Measurements from ENCODE around the gene CROCC2.

Gene CROCC2

GRCh38 chr2:240933966-240934700 is 28.0 kb downstream of the CROCC2 start:
- DNase-seq (ENCODE audit: low spot score) = no peak

GRCh38 chr2:240934701-240935102 is 28.6 kb downstream of the CROCC2 start:
- DNase-seq (ENCODE audit: low spot score) = no peak

DNA sequence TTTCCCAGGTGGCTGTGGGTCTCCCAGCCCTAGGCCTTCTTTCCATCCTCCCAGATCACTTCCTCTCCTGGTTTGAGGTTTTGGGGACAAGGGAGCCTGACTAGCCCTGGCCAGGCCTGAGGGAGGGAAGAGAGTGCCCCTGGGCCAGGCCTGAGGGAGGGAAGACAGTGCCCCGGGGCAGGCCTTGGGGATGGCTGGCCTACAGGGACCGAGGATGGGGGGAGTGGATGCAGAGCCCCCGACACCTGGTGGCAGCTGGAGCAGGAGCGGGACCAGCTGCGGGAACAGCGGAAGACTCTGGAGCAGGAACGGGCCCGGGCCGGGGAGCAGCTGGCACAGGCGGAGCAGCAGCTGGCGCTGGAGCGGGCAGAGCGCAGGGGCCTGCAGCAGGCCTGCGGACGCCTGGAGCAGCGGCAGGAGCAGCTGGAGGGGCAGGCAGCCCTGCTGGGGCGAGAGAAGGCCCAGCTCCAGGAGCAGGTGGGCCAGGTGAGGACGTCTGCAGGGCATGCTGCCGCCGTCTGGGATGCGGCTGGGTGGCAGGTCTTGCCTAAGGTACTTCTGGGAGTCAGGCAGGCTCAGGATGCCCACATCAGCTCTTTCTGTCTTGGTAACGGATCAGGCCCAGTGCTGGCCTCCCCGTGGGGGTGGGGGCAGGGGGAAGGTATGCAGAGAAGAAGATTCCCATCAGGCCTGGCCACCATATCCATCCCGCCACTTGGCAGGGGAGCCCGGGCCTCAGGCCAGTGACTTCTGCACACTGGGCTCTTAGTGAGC is 29.2 kb downstream of the CROCC2 start:
- no peak for DNase-seq (ENCODE audit: low spot score)

DNA sequence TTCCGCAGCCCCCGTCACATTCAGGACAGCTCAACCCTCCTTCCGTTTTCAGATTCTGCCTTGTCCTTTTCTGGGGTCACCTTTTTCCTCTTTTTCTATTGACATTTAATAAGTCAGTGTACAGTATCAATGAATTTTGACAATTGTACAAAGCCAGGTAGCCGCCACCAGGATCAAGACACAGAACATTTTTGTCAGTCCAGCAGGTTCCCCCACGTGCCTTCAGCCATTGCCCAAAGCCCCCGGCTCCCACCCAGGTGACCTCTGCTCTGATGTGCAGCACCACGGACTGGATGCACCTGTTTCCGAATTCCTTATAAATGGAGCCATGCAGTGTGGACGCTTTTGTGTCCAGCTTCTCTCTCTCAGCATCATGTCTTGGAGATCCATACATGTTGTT is 30.0 kb downstream of the CROCC2 start:
- DNase-seq (ENCODE audit: low spot score) = no peak

DNA sequence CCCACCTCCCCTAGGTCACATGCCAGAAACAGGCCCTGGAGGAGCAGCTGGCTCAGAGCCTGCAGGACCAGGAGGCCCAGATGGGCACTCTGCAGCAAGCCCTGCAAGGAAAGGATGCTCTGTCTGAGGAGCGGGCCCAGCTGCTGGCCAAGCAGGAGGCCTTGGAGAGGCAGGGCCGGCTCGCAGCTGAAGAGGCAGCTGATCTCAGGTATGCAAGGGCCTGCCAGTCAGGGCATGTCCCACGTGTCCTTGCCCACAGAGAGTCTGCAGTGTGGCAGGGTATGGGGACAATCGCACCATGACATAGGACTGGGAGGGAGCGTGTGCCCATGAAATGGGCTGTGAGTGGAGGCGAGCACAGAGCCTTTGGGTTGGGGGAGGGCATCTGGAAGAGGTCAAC is 39.9 kb downstream of the CROCC2 start:
- no peak for DNase-seq (ENCODE audit: low spot score)

GRCh38 chr2:240946654-240947053 is 40.5 kb downstream of the CROCC2 start:
- no peak for DNase-seq (ENCODE audit: low spot score)

DNA sequence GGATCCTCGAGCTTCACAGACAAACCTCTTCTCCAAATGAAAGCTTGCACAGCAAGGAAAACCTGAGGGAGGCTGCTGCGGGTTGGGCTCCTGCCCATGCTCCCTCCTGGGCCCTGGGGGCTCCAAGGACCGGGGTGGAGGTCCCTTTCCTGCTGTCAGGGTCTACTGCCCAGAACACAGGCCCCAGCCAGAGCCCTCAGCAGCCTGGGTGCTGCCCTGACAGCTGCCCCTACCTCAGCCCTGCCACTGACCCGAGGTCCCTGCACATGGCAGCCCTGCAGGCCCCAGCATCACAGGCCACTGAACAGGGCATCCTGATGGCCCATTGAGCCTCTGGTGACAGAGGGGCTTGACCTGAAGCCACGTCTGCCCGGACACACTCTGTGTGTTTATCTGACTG is 41.0 kb downstream of the CROCC2 start:
- no peak for DNase-seq (ENCODE audit: low spot score)

- no peak for DNase-seq (ENCODE audit: low spot score)
Observed at GRCh38 chr2:240947607-240948006, 41.5 kb downstream of the CROCC2 start.

GRCh38 chr2:240948086-240948485 is 42.0 kb downstream of the CROCC2 start:
- DNase-seq (ENCODE audit: low spot score) = no peak

DNA sequence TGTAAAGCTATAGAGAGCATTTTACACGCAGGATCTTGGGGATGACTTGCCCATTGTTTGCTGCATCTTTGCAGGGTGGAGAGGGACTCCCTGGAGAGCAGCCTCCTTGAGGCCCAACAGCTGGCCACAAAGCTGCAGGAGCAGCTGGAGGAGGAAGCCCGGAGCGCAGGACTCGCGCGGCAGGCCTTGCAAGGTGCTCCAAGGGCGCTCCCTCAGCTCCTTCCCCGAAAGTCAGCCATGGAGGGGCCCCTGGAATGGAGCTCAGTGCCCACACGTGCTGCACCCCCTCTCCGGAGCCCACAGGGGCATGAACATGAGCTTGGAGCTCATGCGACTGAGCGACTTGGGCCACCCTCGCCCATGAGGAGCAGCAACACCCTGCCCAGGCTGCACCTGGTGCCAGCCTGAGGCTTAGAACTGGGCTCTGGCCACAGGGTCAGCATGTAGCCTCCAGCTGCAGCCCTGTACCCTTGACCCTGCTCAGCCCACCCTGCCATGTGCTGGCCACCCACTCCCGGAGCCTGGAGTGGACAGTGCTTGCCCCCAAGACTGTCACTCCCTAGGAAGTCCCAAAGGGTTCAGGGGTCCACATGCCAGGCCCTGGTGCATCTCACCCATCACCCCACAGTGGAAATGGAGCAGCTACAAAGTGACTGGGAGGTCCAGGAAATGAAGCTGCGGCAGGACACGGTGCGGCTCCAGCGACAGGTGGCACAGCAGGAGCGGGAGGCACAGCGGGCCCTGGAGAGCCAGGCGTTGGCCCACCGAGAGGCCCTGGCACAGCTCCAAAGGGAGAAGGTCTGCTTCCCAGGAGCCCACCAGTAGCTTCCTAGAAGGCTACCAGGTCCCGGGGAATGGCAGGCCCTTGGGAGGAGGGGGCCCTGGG is 43.0 kb downstream of the CROCC2 start:
- no peak for DNase-seq (ENCODE audit: low spot score)

GRCh38 chr2:240949791-240950705 is 43.9 kb downstream of the CROCC2 start:
- DNase-seq (ENCODE audit: low spot score) = no peak

- DNase-seq (ENCODE audit: low spot score) = no peak
Observed at GRCh38 chr2:240951045-240951594, 45.0 kb downstream of the CROCC2 start.

- no peak for DNase-seq (ENCODE audit: low spot score)
Observed at GRCh38 chr2:240952496-240953246, 46.5 kb downstream of the CROCC2 start.

- DNase-seq (ENCODE audit: low spot score) = no peak
Observed at GRCh38 chr2:240953426-240954410, 47.6 kb downstream of the CROCC2 start.

DNA sequence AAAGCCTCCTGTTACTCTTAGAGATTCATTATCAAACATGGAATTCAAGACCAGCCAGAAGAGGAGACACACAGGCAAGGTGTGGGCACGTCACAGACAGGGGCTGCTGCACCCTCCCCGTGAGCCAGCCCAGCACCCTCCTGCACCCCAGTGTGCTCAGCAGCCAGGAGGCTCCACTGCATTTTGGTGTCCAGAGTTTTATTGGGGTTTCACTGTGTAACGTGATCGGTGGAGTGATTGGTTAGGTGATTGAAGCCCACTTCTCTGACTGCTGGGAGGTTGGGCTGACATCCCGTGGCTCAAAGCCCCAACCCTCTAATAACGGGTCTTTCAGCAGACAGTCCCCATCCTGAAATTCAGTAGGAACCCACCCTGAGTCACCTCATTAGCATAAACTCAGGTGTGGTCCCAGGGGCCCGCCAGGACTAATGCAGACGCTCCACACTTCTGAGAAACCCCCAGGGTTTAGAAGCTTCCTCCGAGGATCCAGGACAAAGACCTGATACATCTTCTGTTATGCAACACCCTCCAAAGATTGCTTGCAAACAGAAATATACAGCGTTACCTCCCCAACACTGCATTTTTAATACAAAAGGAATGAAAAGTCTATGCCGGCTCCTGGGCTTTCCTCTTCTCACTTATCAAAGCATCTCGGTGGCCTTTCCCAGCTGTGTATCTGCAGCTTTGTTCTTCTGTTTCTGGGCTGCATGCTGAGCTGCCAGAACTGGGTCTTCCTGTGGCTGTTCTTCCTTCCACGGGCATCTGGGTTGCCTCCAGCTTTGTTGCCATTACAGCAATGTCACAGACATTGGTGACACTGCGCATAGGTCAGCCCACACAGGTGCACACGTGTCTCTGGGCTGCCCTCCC is 48.5 kb downstream of the CROCC2 start:
- DNase-seq (ENCODE audit: low spot score) = no peak

- DNase-seq (ENCODE audit: low spot score) = no peak
Observed at GRCh38 chr2:240955306-240956170, 49.4 kb downstream of the CROCC2 start.

Measured in Ammon's horn (tissue), 1 donor.